ENCODE data around the gene PANK2. TPM values are rescaled to one million over a fixed set of nuclear protein-coding genes. Genes with fewer than 3 reads are reported as not detected.
"Not testable (repeated sequence)": the region's sequence is repeated elsewhere in the genome, so short reads cannot be mapped to it uniquely, and the experiment has no call there.

Gene PANK2
- total and polyA plus RNA-seq, 9 donors = 25.8 to 40.3 (median 28.4) TPM

DNA sequence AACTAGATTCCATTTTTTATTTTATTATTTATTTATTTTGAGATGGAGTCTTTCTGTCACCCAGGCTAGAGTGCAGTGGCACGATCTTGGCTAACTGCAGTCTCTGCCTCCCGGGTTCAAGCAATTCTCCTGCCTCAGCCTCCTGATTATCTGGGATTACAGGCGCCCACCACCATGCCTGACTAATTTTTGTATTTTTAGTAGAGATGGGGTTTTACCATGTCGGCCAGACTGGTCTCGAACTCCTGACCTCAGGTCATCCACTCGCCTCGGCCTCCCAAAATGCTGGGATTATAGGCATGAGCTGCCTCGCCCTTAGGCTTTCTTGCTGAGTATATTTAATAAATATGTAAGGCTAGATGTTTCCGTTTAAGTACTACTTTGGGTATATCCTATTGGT lies 9.0 kb downstream of the PANK2 start:
- not testable (repeated sequence) for H3K27me3 ChIP-seq (ENCODE audit: control insufficient read depth, insufficient read depth, low read length); H3K27ac ChIP-seq (ENCODE audit: low read length); H3K9me3 ChIP-seq (replicated peaks; ENCODE audit: control insufficient read depth, low read depth, low read length); H3K4me3 ChIP-seq (ENCODE audit: low read length); H3K36me3 ChIP-seq (ENCODE audit: control insufficient read depth, insufficient read depth, low read length); DNase-seq
- WGBS (ENCODE audit: insufficient coverage) = no CpG with 5 or more reads among the region's 9 CpGs
- H3K4me1 ChIP-seq (ENCODE audit: control insufficient read depth, insufficient read depth, low read length) = peaks cover 17% of the 10 kb centered on the region

DNA sequence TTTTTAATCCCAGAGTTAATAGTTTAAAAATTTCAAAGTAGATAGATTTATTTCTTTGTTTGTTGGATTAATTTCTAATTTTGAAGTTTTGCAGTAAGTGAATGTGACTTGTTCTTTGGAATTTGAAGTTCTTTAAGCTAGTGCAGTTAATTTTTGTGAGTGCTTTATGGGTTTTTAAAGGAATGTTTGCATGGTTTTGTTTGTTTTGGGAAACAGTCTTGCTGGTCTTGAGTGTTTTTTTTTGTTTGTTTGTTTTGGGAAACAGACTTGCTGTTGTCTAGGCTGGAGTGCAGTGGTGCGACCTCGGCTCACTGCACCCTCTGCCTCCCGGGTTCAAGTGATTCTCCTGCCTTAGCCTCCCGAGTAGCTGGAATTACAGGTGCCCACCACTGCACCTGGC lies 9.5 kb downstream of the PANK2 start:
- H3K27me3 ChIP-seq (ENCODE audit: control insufficient read depth, insufficient read depth, low read length) = no peaks in the 10 kb centered on the region
- H3K9me3 ChIP-seq (replicated peaks; ENCODE audit: control insufficient read depth, low read depth, low read length) = no peaks in the 10 kb centered on the region
- H3K4me3 ChIP-seq (ENCODE audit: low read length) = no peak overlapping the region
- no CpG with 5 or more reads among the region's 4 CpGs for WGBS (ENCODE audit: insufficient coverage)
- no peak overlapping the region for H3K27ac ChIP-seq (ENCODE audit: low read length)
- peaks cover 9% of the 10 kb centered on the region for H3K36me3 ChIP-seq (ENCODE audit: control insufficient read depth, insufficient read depth, low read length)
- DNase-seq = no peak
- H3K4me1 ChIP-seq (ENCODE audit: control insufficient read depth, insufficient read depth, low read length) = peaks cover 14% of the 10 kb centered on the region

DNA sequence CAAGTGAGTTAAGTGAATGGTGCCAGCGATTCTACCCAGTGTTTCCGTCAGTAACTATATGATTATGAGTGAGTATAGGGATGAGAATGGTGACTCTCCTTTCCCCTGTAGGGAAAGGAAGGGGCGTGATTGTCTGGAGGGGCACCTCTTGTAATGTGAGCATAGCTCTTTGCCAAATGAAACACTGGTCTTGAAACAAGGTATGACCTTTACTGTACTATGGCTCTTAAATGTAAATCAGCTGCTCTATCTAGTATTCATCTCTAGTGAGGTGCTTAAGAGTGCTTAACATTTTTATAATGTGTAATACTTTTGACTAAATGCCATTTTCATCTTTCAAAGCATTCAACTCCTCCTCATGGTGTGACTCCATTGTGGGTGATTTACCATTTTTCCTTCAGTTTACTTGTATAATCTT lies 11.0 kb downstream of the PANK2 start:
- no peak overlapping the region for H3K4me3 ChIP-seq (ENCODE audit: low read length)
- H3K36me3 ChIP-seq (ENCODE audit: control insufficient read depth, insufficient read depth, low read length) = peaks cover 9% of the 10 kb centered on the region
- 60% methylated on average over 1 of the region's 3 CpGs for WGBS (ENCODE audit: insufficient coverage)
- no peaks in the 10 kb centered on the region for H3K27me3 ChIP-seq (ENCODE audit: control insufficient read depth, insufficient read depth, low read length)
- DNase-seq = no peak
- no peak overlapping the region for H3K27ac ChIP-seq (ENCODE audit: low read length)
- no peaks in the 10 kb centered on the region for H3K9me3 ChIP-seq (replicated peaks; ENCODE audit: control insufficient read depth, low read depth, low read length)
- H3K4me1 ChIP-seq (ENCODE audit: control insufficient read depth, insufficient read depth, low read length) = peaks cover 13% of the 10 kb centered on the region

DNA sequence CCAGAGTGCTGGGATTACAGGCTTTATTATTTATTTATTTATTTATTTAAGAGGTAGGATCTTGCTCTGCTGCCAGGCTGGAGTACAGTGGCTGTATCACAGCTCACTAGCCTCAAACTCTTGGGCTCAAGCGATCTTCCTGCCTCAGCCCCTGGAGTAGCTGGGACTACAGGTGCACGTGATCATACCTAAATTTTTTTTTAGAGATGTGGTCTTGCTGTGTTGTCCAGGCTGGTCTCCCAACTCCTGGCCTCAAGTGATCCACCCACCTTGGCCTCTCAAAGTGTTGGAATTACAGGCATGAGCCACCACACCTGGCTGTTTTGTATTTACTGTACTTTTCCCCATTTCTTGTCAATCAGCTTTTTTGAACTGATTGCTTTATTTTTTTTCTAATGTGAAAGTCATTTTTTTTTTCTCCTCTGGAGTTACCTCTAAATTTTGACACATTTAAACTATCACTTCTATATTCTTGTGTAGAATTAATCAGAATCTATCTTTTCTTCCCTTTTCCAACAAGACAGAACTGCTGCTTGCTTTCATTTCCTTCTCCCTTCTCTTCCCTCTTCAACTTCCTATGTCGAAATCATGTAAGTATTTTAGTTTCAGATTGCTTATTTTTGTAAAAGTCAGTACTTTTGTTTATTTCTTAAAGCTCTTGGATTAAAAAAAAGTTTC lies 12.0 kb downstream of the PANK2 start:
- Histone ChIP-seq H3K4me3 (ENCODE audit: low read length) (no peak overlapping the region), H3K27ac (ENCODE audit: low read length) (peak overlapping the region; percentile 62), H3K36me3 (ENCODE audit: control insufficient read depth, insufficient read depth, low read length) (peaks cover 9% of the 10 kb centered on the region), H3K27me3 (ENCODE audit: control insufficient read depth, insufficient read depth, low read length) (no peaks in the 10 kb centered on the region), H3K4me1 (ENCODE audit: control insufficient read depth, insufficient read depth, low read length) (peaks cover 13% of the 10 kb centered on the region), H3K9me3 (replicated peaks; ENCODE audit: control insufficient read depth, low read depth, low read length) (no peaks in the 10 kb centered on the region)
- DNase-seq = peak; percentile 62
- WGBS (ENCODE audit: insufficient coverage) = no CpG with 5 or more reads among the region's 3 CpGs

DNA sequence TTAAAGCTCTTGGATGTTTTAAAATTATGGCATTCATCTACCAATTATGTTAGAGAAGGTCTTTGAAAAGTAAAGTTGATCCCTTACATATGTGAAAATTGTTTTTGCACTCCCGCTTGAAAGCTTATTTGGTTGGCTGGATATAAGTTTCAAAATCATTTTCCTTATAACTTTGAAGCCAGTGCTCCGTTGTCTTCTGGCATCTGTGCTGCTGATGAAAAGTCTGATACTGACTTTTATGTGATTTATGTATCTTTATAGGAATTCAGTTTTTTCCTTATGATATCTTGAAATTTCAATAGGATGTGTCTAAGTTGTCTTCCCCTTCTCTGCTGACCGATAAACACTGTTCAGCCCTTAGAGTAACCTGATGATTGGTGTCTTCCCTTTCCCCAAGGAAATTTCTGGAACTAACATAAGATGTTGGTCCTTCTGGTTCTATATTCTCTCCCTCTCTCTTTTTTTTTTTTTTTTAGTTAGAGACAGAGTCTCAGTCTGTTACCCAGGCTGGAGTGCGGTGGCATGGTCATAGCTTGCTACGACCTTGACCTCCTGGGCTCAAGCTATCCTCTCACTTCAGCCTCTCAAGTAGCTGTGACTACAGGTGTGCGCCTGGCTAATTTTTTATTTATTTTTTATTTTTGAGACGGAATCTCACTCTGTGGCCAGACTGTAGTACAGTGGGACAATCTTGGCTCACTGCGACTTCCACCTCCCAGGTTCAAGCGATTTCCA lies 12.7 kb downstream of the PANK2 start:
- Histone ChIP-seq H3K36me3 (ENCODE audit: control insufficient read depth, insufficient read depth, low read length) (peaks cover 8% of the 10 kb centered on the region), H3K9me3 (replicated peaks; ENCODE audit: control insufficient read depth, low read depth, low read length) (no peaks in the 10 kb centered on the region), H3K27me3 (ENCODE audit: control insufficient read depth, insufficient read depth, low read length) (no peaks in the 10 kb centered on the region), H3K4me1 (ENCODE audit: control insufficient read depth, insufficient read depth, low read length) (peaks cover 8% of the 10 kb centered on the region), H3K27ac (ENCODE audit: low read length) (peak overlapping the region; percentile 62), H3K4me3 (ENCODE audit: low read length) (no peak overlapping the region)
- DNase-seq = peak; percentile 71
- 86% methylated on average over 2 of the region's 9 CpGs for WGBS (ENCODE audit: insufficient coverage)

DNA sequence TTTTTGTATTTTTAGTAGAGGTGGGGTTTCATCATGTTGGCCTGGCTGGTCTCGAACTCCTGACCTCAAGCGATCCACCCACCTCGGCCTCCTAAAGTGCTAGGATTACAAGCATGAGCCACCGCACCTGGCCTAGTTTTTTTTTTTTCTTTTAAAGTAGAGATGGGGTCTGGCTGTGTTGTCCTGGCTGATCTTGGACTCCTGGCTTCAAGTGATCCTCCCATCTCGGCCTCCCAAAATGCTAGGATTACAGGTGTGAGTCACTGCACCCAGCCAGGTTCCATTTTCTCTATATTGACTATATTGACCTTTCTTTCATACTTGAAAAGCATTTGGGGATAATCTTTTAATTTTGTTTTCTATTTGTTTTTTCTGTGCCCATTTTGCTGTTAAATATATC lies 13.3 kb downstream of the PANK2 start:
- H3K27me3 ChIP-seq (ENCODE audit: control insufficient read depth, insufficient read depth, low read length) = no peaks in the 10 kb centered on the region
- peaks cover 8% of the 10 kb centered on the region for H3K4me1 ChIP-seq (ENCODE audit: control insufficient read depth, insufficient read depth, low read length)
- no peak for DNase-seq
- no CpG with 5 or more reads among the region's 5 CpGs for WGBS (ENCODE audit: insufficient coverage)
- peaks cover 4% of the 10 kb centered on the region for H3K36me3 ChIP-seq (ENCODE audit: control insufficient read depth, insufficient read depth, low read length)
- H3K27ac ChIP-seq (ENCODE audit: low read length) = no peak overlapping the region
- no peak overlapping the region for H3K4me3 ChIP-seq (ENCODE audit: low read length)
- no peaks in the 10 kb centered on the region for H3K9me3 ChIP-seq (replicated peaks; ENCODE audit: control insufficient read depth, low read depth, low read length)

DNA sequence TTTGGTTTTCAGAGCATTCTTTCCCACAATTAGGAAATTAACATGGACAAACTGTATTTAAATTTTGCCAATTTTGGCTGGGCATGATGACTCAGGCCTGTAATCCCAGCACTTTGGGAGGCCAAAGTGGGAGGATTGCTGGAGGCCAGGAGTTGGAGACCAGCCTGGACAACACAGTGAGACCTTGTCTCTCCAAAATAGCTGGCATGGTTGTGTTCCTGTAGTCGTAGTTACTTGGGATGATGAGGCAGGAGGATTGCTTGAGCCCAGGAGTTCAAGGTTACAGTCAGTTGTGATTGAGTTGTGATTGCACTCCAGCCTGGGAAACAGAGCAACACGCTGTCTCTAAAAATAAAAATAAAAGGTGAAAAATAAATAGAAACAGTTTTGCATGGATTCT lies 15.0 kb downstream of the PANK2 start:
- Histone ChIP-seq H3K9me3 (replicated peaks; ENCODE audit: control insufficient read depth, low read depth, low read length) (no peaks in the 10 kb centered on the region), H3K4me1 (ENCODE audit: control insufficient read depth, insufficient read depth, low read length) (peaks cover 8% of the 10 kb centered on the region), H3K4me3 (ENCODE audit: low read length) (no peak overlapping the region), H3K27ac (ENCODE audit: low read length) (no peak overlapping the region), H3K27me3 (ENCODE audit: control insufficient read depth, insufficient read depth, low read length) (no peaks in the 10 kb centered on the region), H3K36me3 (ENCODE audit: control insufficient read depth, insufficient read depth, low read length) (peaks cover 10% of the 10 kb centered on the region)
- DNase-seq = no peak
- WGBS (ENCODE audit: insufficient coverage) = 20% methylated on average over 1 of the region's 2 CpGs

DNA sequence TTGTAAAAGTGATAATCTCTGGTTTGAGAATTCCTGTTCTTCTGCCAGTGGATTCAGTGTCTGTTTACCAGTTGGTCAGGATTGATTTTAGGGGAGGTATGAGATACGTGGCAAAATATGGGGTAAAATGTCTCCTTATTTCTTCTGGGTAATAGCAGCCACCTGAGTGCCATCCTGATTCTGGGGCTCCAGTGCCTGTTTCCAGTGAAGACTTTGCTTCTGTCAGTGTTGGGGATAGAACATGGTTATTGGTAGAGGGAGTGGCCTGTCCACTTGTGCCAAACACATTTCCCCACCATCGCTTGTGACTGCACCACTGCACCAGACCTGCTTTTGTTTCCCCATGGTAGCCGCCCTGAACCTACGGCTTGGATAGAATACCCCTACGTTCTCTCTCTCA lies 15.7 kb downstream of the PANK2 start:
- no peak for DNase-seq
- H3K9me3 ChIP-seq (replicated peaks; ENCODE audit: control insufficient read depth, low read depth, low read length) = no peaks in the 10 kb centered on the region
- no peaks in the 10 kb centered on the region for H3K27me3 ChIP-seq (ENCODE audit: control insufficient read depth, insufficient read depth, low read length)
- H3K4me1 ChIP-seq (ENCODE audit: control insufficient read depth, insufficient read depth, low read length) = peaks cover 8% of the 10 kb centered on the region
- WGBS (ENCODE audit: insufficient coverage) = 77% methylated on average over 4 of the region's 5 CpGs
- H3K27ac ChIP-seq (ENCODE audit: low read length) = no peak overlapping the region
- H3K36me3 ChIP-seq (ENCODE audit: control insufficient read depth, insufficient read depth, low read length) = peaks cover 16% of the 10 kb centered on the region
- H3K4me3 ChIP-seq (ENCODE audit: low read length) = no peak overlapping the region

DNA sequence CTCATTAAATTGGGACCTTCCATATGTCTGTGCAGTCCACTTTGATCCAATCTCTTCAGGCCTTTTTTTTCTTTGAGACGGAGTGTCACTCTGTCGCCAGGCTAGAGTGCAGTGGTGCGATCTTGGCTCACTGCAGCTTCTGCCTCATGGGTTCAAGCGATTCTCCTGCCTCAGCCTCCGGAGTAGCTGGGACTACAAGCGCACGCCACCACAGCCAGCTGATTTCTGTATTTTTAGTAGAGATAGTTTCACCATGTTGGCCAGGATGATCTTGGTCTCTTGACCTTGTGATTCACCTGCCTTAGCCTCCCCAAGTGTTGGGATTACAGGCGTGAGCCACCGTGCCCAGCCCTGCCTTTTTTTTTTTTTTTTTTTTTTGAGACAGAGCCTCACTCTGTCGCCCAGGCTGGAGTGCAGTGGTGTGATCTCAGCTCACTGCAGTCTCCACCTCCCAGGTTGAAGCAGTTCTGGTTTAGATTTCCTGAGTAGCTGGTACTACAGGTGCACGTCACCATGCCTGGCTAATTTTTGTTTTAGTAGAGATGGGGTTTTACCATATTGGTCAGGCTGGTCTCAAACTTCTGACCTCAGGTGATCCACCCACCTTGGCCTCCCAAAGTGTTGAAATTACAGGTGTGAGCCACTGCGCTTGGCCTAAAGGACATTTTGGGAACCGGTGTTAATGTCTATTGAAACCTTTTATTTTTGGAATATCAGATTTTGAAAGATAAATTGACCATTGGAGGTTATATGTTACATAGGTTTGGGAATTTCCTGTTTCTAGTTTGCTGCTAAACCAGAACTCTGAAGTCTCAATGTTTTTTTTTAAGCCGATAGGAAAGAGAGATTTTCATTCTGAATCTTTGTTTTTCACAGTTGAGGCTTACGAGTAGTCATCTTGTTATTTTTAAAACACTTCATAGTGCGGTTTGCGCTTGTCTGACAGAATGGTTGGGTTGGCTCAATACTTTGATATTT lies 17.8 kb downstream of the PANK2 start:
- H3K9me3 ChIP-seq (replicated peaks; ENCODE audit: control insufficient read depth, low read depth, low read length); H3K4me1 ChIP-seq (ENCODE audit: control insufficient read depth, insufficient read depth, low read length); H3K27me3 ChIP-seq (ENCODE audit: control insufficient read depth, insufficient read depth, low read length); DNase-seq; H3K27ac ChIP-seq (ENCODE audit: low read length); H3K4me3 ChIP-seq (ENCODE audit: low read length): not testable (repeated sequence)
- peaks cover 33% of the 10 kb centered on the region for H3K36me3 ChIP-seq (ENCODE audit: control insufficient read depth, insufficient read depth, low read length)
- WGBS (ENCODE audit: insufficient coverage) = 96% methylated on average over 8 of the region's 17 CpGs

DNA sequence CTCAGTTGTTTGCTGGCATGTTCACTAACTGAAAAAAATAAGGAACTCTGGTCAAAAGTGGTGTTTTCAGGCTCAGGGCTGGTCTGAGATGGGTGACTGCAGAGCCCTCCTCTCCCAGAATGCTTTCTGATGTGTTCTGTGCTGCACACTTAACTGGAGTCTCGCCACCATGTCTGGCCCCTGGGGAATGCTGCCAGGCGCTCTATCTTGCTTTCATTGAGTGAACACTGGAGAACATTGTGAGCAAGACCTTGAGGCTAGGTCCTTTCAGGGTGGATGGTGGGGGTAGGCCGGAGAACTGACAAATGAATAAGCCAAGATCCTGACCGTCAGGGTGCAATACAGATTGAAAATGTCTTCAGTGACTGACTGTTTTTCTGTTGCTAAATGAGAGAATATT lies 19.5 kb downstream of the PANK2 start:
- Histone ChIP-seq H3K4me1 (ENCODE audit: control insufficient read depth, insufficient read depth, low read length) (no peaks in the 10 kb centered on the region), H3K27me3 (ENCODE audit: control insufficient read depth, insufficient read depth, low read length) (no peaks in the 10 kb centered on the region), H3K4me3 (ENCODE audit: low read length) (no peak overlapping the region), H3K36me3 (ENCODE audit: control insufficient read depth, insufficient read depth, low read length) (peaks cover 40% of the 10 kb centered on the region), H3K9me3 (replicated peaks; ENCODE audit: control insufficient read depth, low read depth, low read length) (no peaks in the 10 kb centered on the region), H3K27ac (ENCODE audit: low read length) (no peak overlapping the region)
- 72% methylated on average over 4 of the region's 4 CpGs for WGBS (ENCODE audit: insufficient coverage)
- DNase-seq = no peak
